Measurements from ENCODE around the gene IFNG.
"Not testable (repeated sequence)": the region's sequence is repeated elsewhere in the genome, so short reads cannot be mapped to it uniquely, and the experiment has no call there.

Gene IFNG

GRCh38 chr12:68159681-68160304 is at the start of gene IFNG:
TSS of gene IFNG (minus strand) at chr12:68159740. CDS start at chr12:68159615, 125 bp downstream.
- Histone ChIP-seq H3K4me3 (ENCODE audit: low read depth in 1 of 5, low read length in 5 of 5) (no peak within 1 kb of the TSS), H3K27ac (ENCODE audit: low read depth, low read length) (no peak within 1 kb of the TSS), H3K27me3 (ENCODE audit: control insufficient read depth in 5 of 5, insufficient read depth in 4 of 5, low read length in 5 of 5) (no peaks in the 10 kb centered on the region), H3K4me1 (ENCODE audit: control insufficient read depth in 5 of 5, insufficient read depth in 5 of 5, low read length in 5 of 5) (no peaks in the 10 kb centered on the region), H3K36me3 (ENCODE audit: control insufficient read depth in 5 of 5, insufficient read depth in 5 of 5, low read length in 5 of 5) (no peaks in the 10 kb centered on the region), H3K9me3 (ENCODE audit: control insufficient read depth in 5 of 5, low read length in 5 of 5) (no peaks in the 10 kb centered on the region), H3K9ac (ENCODE audit: low read length in 5 of 5) (no peak within 1 kb of the TSS)

- not testable (repeated sequence) for H3K9me3 ChIP-seq (ENCODE audit: control insufficient read depth in 5 of 5, low read length in 5 of 5); H3K4me3 ChIP-seq (ENCODE audit: low read depth in 1 of 5, low read length in 5 of 5); H3K27me3 ChIP-seq (ENCODE audit: control insufficient read depth in 5 of 5, insufficient read depth in 4 of 5, low read length in 5 of 5)
Observed at GRCh38 chr12:68209048-68209728, 49.6 kb upstream of the IFNG start.

GRCh38 chr12:68207276-68207675 is 47.7 kb upstream of the IFNG start:
- Histone ChIP-seq H3K27ac (ENCODE audit: low read depth, low read length) (no peak overlapping the region), H3K4me3 (ENCODE audit: low read depth in 1 of 5, low read length in 5 of 5) (no peak overlapping the region), H3K9me3 (ENCODE audit: control insufficient read depth in 5 of 5, low read length in 5 of 5) (no peaks in the 10 kb centered on the region), H3K4me1 (ENCODE audit: control insufficient read depth in 5 of 5, insufficient read depth in 5 of 5, low read length in 5 of 5) (no peaks in the 10 kb centered on the region), H3K36me3 (ENCODE audit: control insufficient read depth in 5 of 5, insufficient read depth in 5 of 5, low read length in 5 of 5) (no peaks in the 10 kb centered on the region), H3K9ac (ENCODE audit: low read length in 5 of 5) (no peak overlapping the region), H3K27me3 (ENCODE audit: control insufficient read depth in 5 of 5, insufficient read depth in 4 of 5, low read length in 5 of 5) (peaks cover 0 to 6% (median 2%) of the 10 kb centered on the region in 5 donors)

More at GRCh38 chr12:68209048-68209728, 49.6 kb upstream of the IFNG start:
- H3K9ac ChIP-seq (ENCODE audit: low read length in 5 of 5); H3K36me3 ChIP-seq (ENCODE audit: control insufficient read depth in 5 of 5, insufficient read depth in 5 of 5, low read length in 5 of 5); H3K4me1 ChIP-seq (ENCODE audit: control insufficient read depth in 5 of 5, insufficient read depth in 5 of 5, low read length in 5 of 5); H3K27ac ChIP-seq (ENCODE audit: low read depth, low read length): not testable (repeated sequence)

DNA sequence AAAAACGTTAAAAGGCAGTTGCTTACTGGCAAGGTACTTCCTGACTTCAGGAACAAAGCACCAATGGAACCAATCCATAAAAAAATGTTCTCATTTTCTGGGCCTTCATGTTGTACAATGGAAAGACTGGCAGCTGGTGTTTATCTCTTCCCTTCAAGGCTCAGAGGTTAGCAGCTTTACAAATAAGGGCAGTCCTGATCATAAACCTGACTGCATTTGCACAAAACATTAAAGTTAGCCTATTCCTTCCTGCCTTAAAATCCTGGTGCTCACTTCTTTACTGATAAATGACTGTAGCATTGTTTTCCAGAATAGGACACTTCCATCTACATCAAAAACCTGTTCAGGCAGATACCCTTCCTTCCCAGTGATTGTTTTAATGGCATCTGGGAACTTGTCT is 46.9 kb upstream of the IFNG start:
- H3K4me3 ChIP-seq (ENCODE audit: low read depth in 1 of 5, low read length in 5 of 5), result no peak overlapping the region
- H3K9ac ChIP-seq (ENCODE audit: low read length in 5 of 5), result no peak overlapping the region
- H3K9me3 ChIP-seq (ENCODE audit: control insufficient read depth in 5 of 5, low read length in 5 of 5), result no peaks in the 10 kb centered on the region
- no peaks in the 10 kb centered on the region for H3K4me1 ChIP-seq (ENCODE audit: control insufficient read depth in 5 of 5, insufficient read depth in 5 of 5, low read length in 5 of 5)
- peaks cover 0 to 6% (median 2%) of the 10 kb centered on the region in 5 donors for H3K27me3 ChIP-seq (ENCODE audit: control insufficient read depth in 5 of 5, insufficient read depth in 4 of 5, low read length in 5 of 5)
- no peaks in the 10 kb centered on the region for H3K36me3 ChIP-seq (ENCODE audit: control insufficient read depth in 5 of 5, insufficient read depth in 5 of 5, low read length in 5 of 5)
- H3K27ac ChIP-seq (ENCODE audit: low read depth, low read length), result no peak overlapping the region

DNA sequence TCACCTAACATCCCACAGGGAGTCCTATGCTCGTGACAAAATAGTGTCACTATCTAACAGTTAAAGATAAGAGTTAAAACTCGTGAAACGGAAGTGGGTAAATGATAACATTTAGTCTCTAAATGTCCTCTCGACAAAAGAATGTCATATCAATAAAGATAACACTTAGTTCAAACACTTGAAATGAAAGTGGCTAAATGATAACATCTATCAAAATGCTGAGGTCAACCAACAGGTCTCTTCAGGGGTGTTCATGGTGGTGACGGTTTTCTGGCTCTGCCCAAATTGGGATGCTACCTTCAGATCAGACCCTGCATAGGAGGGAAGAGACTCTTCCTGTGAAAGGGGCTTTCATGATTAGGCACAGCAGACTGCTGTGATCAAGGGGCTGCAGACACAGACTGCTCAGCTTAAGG is 43.9 kb upstream of the IFNG start:
- no peak overlapping the region for H3K4me3 ChIP-seq (ENCODE audit: low read depth in 1 of 5, low read length in 5 of 5)
- H3K4me1 ChIP-seq (ENCODE audit: control insufficient read depth in 5 of 5, insufficient read depth in 5 of 5, low read length in 5 of 5), result no peaks in the 10 kb centered on the region
- no peak overlapping the region for H3K9ac ChIP-seq (ENCODE audit: low read length in 5 of 5)
- no peaks in the 10 kb centered on the region for H3K36me3 ChIP-seq (ENCODE audit: control insufficient read depth in 5 of 5, insufficient read depth in 5 of 5, low read length in 5 of 5)
- H3K27me3 ChIP-seq (ENCODE audit: control insufficient read depth in 5 of 5, insufficient read depth in 4 of 5, low read length in 5 of 5), result peaks cover 0 to 6% (median 2%) of the 10 kb centered on the region in 5 donors
- H3K27ac ChIP-seq (ENCODE audit: low read depth, low read length), result no peak overlapping the region
- H3K9me3 ChIP-seq (ENCODE audit: control insufficient read depth in 5 of 5, low read length in 5 of 5), result no peaks in the 10 kb centered on the region

DNA sequence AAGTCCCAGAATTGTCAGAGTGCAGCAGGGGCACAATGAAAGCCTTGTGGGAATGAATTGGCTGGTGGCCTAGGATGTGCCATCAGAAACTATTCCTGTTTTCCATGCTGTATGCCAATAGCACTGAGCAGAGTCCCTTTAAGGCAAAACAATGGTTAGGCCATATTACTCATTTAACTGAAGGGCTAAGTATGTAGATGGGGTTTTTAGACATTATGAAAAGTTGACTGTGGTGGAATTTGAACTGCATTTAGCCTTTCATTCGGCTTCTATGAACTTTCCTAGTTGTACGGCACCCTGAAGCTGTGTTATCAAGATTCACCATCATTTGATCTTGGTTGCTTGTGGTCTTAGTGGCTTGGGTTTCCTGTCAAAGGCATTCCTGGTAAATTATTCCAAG is 41.3 kb upstream of the IFNG start:
- Histone ChIP-seq H3K9me3 (ENCODE audit: control insufficient read depth in 5 of 5, low read length in 5 of 5) (no peaks in the 10 kb centered on the region), H3K4me1 (ENCODE audit: control insufficient read depth in 5 of 5, insufficient read depth in 5 of 5, low read length in 5 of 5) (no peaks in the 10 kb centered on the region), H3K27ac (ENCODE audit: low read depth, low read length) (no peak overlapping the region), H3K9ac (ENCODE audit: low read length in 5 of 5) (no peak overlapping the region), H3K4me3 (ENCODE audit: low read depth in 1 of 5, low read length in 5 of 5) (no peak overlapping the region), H3K36me3 (ENCODE audit: control insufficient read depth in 5 of 5, insufficient read depth in 5 of 5, low read length in 5 of 5) (no peaks in the 10 kb centered on the region), H3K27me3 (ENCODE audit: control insufficient read depth in 5 of 5, insufficient read depth in 4 of 5, low read length in 5 of 5) (no peaks in the 10 kb centered on the region)

DNA sequence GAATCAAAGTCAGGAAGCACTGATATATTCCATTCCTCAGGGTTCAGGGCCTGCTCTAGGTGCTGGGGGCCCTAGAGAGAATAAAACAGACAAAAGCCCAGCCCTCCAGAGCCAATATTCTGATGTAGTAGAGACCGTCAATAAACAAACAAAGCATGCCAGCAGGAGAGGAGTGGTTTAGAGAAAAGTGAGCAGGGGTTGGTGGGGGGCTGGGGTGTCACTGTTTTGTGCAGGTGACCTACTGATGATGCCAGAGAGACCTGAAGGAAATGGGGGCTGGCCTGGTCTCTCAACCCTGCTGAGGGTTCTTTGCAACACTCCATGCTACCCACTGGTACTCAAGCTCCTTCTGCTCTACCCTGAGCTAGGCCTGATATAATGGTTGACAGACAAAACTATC is 39.6 kb upstream of the IFNG start:
- H3K27ac ChIP-seq (ENCODE audit: low read depth, low read length), result no peak overlapping the region
- no peak overlapping the region for H3K4me3 ChIP-seq (ENCODE audit: low read depth in 1 of 5, low read length in 5 of 5)
- H3K4me1 ChIP-seq (ENCODE audit: control insufficient read depth in 5 of 5, insufficient read depth in 5 of 5, low read length in 5 of 5), result no peaks in the 10 kb centered on the region
- no peaks in the 10 kb centered on the region for H3K27me3 ChIP-seq (ENCODE audit: control insufficient read depth in 5 of 5, insufficient read depth in 4 of 5, low read length in 5 of 5)
- H3K36me3 ChIP-seq (ENCODE audit: control insufficient read depth in 5 of 5, insufficient read depth in 5 of 5, low read length in 5 of 5), result no peaks in the 10 kb centered on the region
- H3K9me3 ChIP-seq (ENCODE audit: control insufficient read depth in 5 of 5, low read length in 5 of 5), result no peaks in the 10 kb centered on the region
- no peak overlapping the region for H3K9ac ChIP-seq (ENCODE audit: low read length in 5 of 5)

DNA sequence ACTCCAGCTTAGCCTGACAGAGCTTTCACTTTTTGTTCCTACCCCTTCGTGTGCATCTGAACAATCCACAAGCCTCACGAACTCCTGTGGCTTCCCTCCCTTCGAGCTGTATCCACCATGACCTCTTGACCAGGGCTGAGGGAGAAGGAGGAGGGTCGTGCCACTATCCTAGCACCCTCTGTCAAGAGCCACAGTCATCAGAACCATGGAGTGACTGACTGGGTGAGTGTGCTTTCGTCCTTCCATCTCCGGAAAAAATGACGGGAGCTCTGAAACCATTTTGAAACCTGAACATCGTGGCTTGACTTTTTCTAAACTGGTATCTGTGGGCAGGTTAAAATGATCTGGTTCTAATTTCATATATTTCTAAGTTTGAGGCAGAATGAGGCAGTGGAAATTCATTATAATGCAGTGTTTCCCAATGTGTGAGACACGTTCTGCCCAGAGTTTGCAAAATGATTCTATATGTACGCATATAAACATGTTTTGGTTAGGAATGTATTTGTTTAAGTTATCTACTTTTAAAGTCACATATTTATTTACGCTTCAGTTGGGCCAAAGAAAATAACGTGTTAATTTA is 39.1 kb upstream of the IFNG start:
- Histone ChIP-seq H3K4me3 (ENCODE audit: low read depth in 1 of 5, low read length in 5 of 5) (no peak overlapping the region), H3K27me3 (ENCODE audit: control insufficient read depth in 5 of 5, insufficient read depth in 4 of 5, low read length in 5 of 5) (no peaks in the 10 kb centered on the region), H3K36me3 (ENCODE audit: control insufficient read depth in 5 of 5, insufficient read depth in 5 of 5, low read length in 5 of 5) (no peaks in the 10 kb centered on the region), H3K9ac (ENCODE audit: low read length in 5 of 5) (no peak overlapping the region), H3K4me1 (ENCODE audit: control insufficient read depth in 5 of 5, insufficient read depth in 5 of 5, low read length in 5 of 5) (no peaks in the 10 kb centered on the region), H3K9me3 (ENCODE audit: control insufficient read depth in 5 of 5, low read length in 5 of 5) (no peaks in the 10 kb centered on the region), H3K27ac (ENCODE audit: low read depth, low read length) (no peak overlapping the region)

GRCh38 chr12:68190301-68190700 is 30.8 kb upstream of the IFNG start:
- H3K9ac ChIP-seq (ENCODE audit: low read length in 5 of 5), result no peak overlapping the region
- H3K27me3 ChIP-seq (ENCODE audit: control insufficient read depth in 5 of 5, insufficient read depth in 4 of 5, low read length in 5 of 5), result peaks cover 0 to 5% (median 0%) of the 10 kb centered on the region in 5 donors
- H3K27ac ChIP-seq (ENCODE audit: low read depth, low read length), result no peak overlapping the region
- H3K36me3 ChIP-seq (ENCODE audit: control insufficient read depth in 5 of 5, insufficient read depth in 5 of 5, low read length in 5 of 5), result no peaks in the 10 kb centered on the region
- no peaks in the 10 kb centered on the region for H3K9me3 ChIP-seq (ENCODE audit: control insufficient read depth in 5 of 5, low read length in 5 of 5)
- H3K4me3 ChIP-seq (ENCODE audit: low read depth in 1 of 5, low read length in 5 of 5), result no peak overlapping the region
- H3K4me1 ChIP-seq (ENCODE audit: control insufficient read depth in 5 of 5, insufficient read depth in 5 of 5, low read length in 5 of 5), result no peaks in the 10 kb centered on the region

DNA sequence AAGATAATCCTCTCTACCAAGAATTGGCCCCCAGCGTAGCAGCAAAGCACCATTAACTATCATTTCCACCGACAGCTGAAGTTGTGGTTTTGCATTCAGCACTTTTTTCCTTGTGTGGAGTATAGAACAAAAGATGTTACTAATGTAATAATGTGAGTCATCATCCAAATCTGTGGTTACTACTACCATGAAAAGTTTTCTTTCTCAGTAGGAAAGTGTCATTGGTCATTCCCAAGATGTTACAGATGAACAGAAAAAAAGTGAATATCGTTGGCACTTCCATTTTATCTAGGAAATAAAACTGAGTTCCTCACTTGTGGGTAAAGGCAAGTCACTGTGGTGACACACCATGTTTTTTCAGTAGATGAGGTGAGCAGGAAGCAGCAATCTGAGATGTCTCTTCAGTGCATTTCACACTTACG is 30.3 kb upstream of the IFNG start:
- Histone ChIP-seq H3K4me3 (ENCODE audit: low read depth in 1 of 5, low read length in 5 of 5) (no peak overlapping the region), H3K4me1 (ENCODE audit: control insufficient read depth in 5 of 5, insufficient read depth in 5 of 5, low read length in 5 of 5) (no peaks in the 10 kb centered on the region), H3K9me3 (ENCODE audit: control insufficient read depth in 5 of 5, low read length in 5 of 5) (no peaks in the 10 kb centered on the region), H3K36me3 (ENCODE audit: control insufficient read depth in 5 of 5, insufficient read depth in 5 of 5, low read length in 5 of 5) (no peaks in the 10 kb centered on the region), H3K27me3 (ENCODE audit: control insufficient read depth in 5 of 5, insufficient read depth in 4 of 5, low read length in 5 of 5) (peaks cover 0 to 5% (median 0%) of the 10 kb centered on the region in 5 donors), H3K9ac (ENCODE audit: low read length in 5 of 5) (no peak overlapping the region), H3K27ac (ENCODE audit: low read depth, low read length) (no peak overlapping the region)

Measured in subcutaneous abdominal adipose tissue (tissue), 5 donors.